PC-3 (cell line): Measurements from ENCODE around the gene RPL9. TPM values are rescaled to one million over a fixed set of nuclear protein-coding genes. Genes with fewer than 3 reads are reported as not detected.

Experiments
- ATAC-seq: fragments of 200-7000 bp; cut with Tn5 transposase; 2 replicates; pipeline ENCODE4 v1.9.1; 2020; ENCODE audit warnings: mild to moderate bottlenecking, moderate library complexity
- BruUV-seq: library from RNA; stranded (reverse); fragments of 400-500 nt; replicated peaks from 2 replicates; lab custom pipeline; 2021; lab: Mats Ljungman, UMichigan
- CTCF ChIA-PET: fragments of 300-600 bp; sonication (Branson Sonifier 250); formaldehyde crosslinking; loops from one replicate; lab custom pipeline; 2022; ENCODE audit warnings: antibody characterized with exemption; lab: Charles Lee
- POLR2A ChIA-PET: fragments of 300-600 bp; sonication (Branson Sonifier 250); formaldehyde crosslinking; loops from one replicate; lab custom pipeline; 2022; ENCODE audit warnings: antibody characterized with exemption; ENCODE audit not compliant: unreplicated experiment; lab: Charles Lee
- DNase-seq: peaks from one replicate; pipeline ENCODE4 v3.0.0-alpha.2; 2015
- H2AFZ ChIP-seq: fragments of 300-600 bp; sonication (generic); 2 replicates; pipeline ENCODE4 v1.6.0; 2016; ENCODE audit warnings: antibody characterized with exemption, low read length
- H3F3A ChIP-seq: fragments of 300-600 bp; sonication (generic); one replicate; pipeline ENCODE4 v1.6.0; 2017; ENCODE audit warnings: antibody characterized with exemption, low read length, control low read depth, mild to moderate bottlenecking; ENCODE audit not compliant: unreplicated experiment
- H3K27ac ChIP-seq: fragments of 300-600 bp; sonication (generic); 2 replicates; pipeline ENCODE4 v1.5.1; 2016; ENCODE audit warnings: mild to moderate bottlenecking, low read length
- H3K27me3 ChIP-seq: fragments of 300-600 bp; sonication (generic); 2 replicates; pipeline ENCODE4 v1.6.1; 2016; ENCODE audit warnings: low read length, mixed read lengths
- H3K36me3 ChIP-seq: fragments of 300-600 bp; sonication (generic); 2 replicates; pipeline ENCODE4 v1.6.1; 2016; ENCODE audit warnings: low read depth, mixed run types, low read length, mixed read lengths
- H3K4me1 ChIP-seq: fragments of 300-600 bp; sonication (generic); 2 replicates; pipeline ENCODE4 v1.5.1; 2016; ENCODE audit warnings: low read length; ENCODE audit not compliant: insufficient read depth
- H3K4me2 ChIP-seq: fragments of 300-600 bp; sonication (generic); 2 replicates; pipeline ENCODE4 v1.6.0; 2016; ENCODE audit warnings: low read length
- H3K4me3 ChIP-seq: fragments of 300-600 bp; sonication (generic); 2 replicates; pipeline ENCODE4 v1.5.1; 2016; ENCODE audit warnings: mild to moderate bottlenecking, low read length, mixed read lengths
- H3K79me2 ChIP-seq: fragments of 300-600 bp; sonication (generic); 2 replicates; pipeline ENCODE4 v1.6.1; 2017; ENCODE audit warnings: low read length, mixed read lengths
- H3K9ac ChIP-seq: fragments of 300-600 bp; sonication (generic); 2 replicates; pipeline ENCODE4 v1.6.0; 2016; ENCODE audit warnings: mild to moderate bottlenecking, low read length
- H3K9me2 ChIP-seq: fragments of 300-600 bp; sonication (generic); replicated peaks from 2 replicates; pipeline ENCODE4 v1.6.1; 2016; ENCODE audit warnings: mixed run types, low read length, mixed read lengths
- H3K9me3 ChIP-seq: fragments of 300-600 bp; sonication (generic); 2 replicates; pipeline ENCODE4 v1.6.1; 2016; ENCODE audit warnings: low read length, mixed read lengths
- H4K20me1 ChIP-seq: fragments of 300-600 bp; sonication (generic); 2 replicates; pipeline ENCODE4 v1.6.1; 2016; ENCODE audit warnings: low read length, mixed read lengths
- CTCF ChIP-seq: fragments of 300-600 bp; sonication (generic); conservative IDR thresholded peaks from 2 replicates; pipeline ENCODE4 v1.5.1; 2017; ENCODE audit warnings: antibody characterized with exemption, low read depth, mild to moderate bottlenecking, low read length
- EZH2 ChIP-seq: fragments of 300-600 bp; sonication (generic); IDR thresholded peaks from one replicate; pipeline ENCODE4 v1.6.1; 2017; ENCODE audit warnings: antibody characterized with exemption, mild to moderate bottlenecking, low read length; ENCODE audit not compliant: unreplicated experiment
- EZH2phosphoT487 ChIP-seq: fragments of 300-600 bp; sonication (generic); IDR thresholded peaks from 2 replicates; pipeline ENCODE4 v1.6.1; 2018; ENCODE audit warnings: mild to moderate bottlenecking, antibody characterized with exemption, low read length, borderline replicate concordance
- intact Hi-C: fragments of 100-400 bp; cut with micrococcal nuclease; formaldehyde crosslinking; loops from 2 replicates; pipeline ENCODE4 v1.9.0; 2023
- total RNA-seq: library from RNA; depleted of rRNA; stranded (reverse); fragments of >200 nt; gene quantifications from 2 replicates; pipeline ENCODE4 v1.2.3, GENCODE V29; 2014

RPL9 gene
- total RNA-seq, 1 experiment from 2014 or later, result 1,298 TPM

GRCh38 chr4:39452860-39453587 lies 5.7 kb downstream of the RPL9 start:
- no peaks in the 10 kb centered on the region for H3K9me2 ChIP-seq
- H4K20me1 ChIP-seq, result peaks cover 56% of the 10 kb centered on the region
- H3K4me1 ChIP-seq, result peaks cover 12% of the 10 kb centered on the region
- ChIA-PET CTCF (no interaction called here), POLR2A (no interaction called here)
- peaks cover 59% of the 10 kb centered on the region for H3K36me3 ChIP-seq
- intact Hi-C loops, result no loop called here
- no peak overlapping the region for H3K4me2 ChIP-seq
- no peak overlapping the region for H3K4me3 ChIP-seq
- peaks cover 22% of the 10 kb centered on the region for H3F3A ChIP-seq
- H3K27me3 ChIP-seq, result no peaks in the 10 kb centered on the region
- no peak for TF ChIP-seq EZH2
- no peak for TF ChIP-seq EZH2phosphoT487
- no peak for TF ChIP-seq CTCF
- BruUV-seq, result no TSS peak
- no peak overlapping the region for H3K27ac ChIP-seq
- no peak overlapping the region for H2AFZ ChIP-seq
- no peak overlapping the region for H3K9ac ChIP-seq
- H3K79me2 ChIP-seq, result peaks cover 28% of the 10 kb centered on the region
- ATAC-seq (no peak), DNase-seq (no peak)
- H3K9me3 ChIP-seq, result no peaks in the 10 kb centered on the region

- peaks cover 21% of the 10 kb centered on the region for H3K79me2 ChIP-seq
- H3K4me2 ChIP-seq, result no peak overlapping the region
- TF ChIP-seq EZH2 (no peak), CTCF (no peak), EZH2phosphoT487 (no peak)
- ChIA-PET POLR2A (no interaction called here), CTCF (no interaction called here)
- intact Hi-C loops, result no loop called here
- ATAC-seq, result no peak
- no peak overlapping the region for H3K27ac ChIP-seq
- H3K36me3 ChIP-seq, result peaks cover 52% of the 10 kb centered on the region
- no peak overlapping the region for H2AFZ ChIP-seq
- H3K9ac ChIP-seq, result no peak overlapping the region
- H3F3A ChIP-seq, result peaks cover 24% of the 10 kb centered on the region
- no peaks in the 10 kb centered on the region for H3K9me2 ChIP-seq
- no peak for DNase-seq
- peaks cover 10% of the 10 kb centered on the region for H3K4me1 ChIP-seq
- no peaks in the 10 kb centered on the region for H3K9me3 ChIP-seq
- BruUV-seq, result no TSS peak
- H3K27me3 ChIP-seq, result no peaks in the 10 kb centered on the region
- H4K20me1 ChIP-seq, result peaks cover 49% of the 10 kb centered on the region
- H3K4me3 ChIP-seq, result no peak overlapping the region
Measured at GRCh38 chr4:39452153-39452859, 6.4 kb downstream of the RPL9 start.
